Fibroblast of pulmonary artery (primary cell): ENCODE data around the gene E2F7.

Experiments used
- DNase-seq: peaks from one replicate; pipeline ENCODE4 v3.0.0-alpha.2; 2010; ENCODE audit warnings: low read depth
- H3K4me3 ChIP-seq: replicated peaks from 2 replicates; pipeline ENCODE4 v1.5.1; 2011; ENCODE audit warnings: low read depth, mild to moderate bottlenecking, control low read depth, low read length, moderate library complexity
- CTCF ChIP-seq: IDR thresholded peaks from 2 replicates; pipeline ENCODE4 v1.5.1; 2011; ENCODE audit warnings: mild to moderate bottlenecking, control low read depth, low read length, inconsistent platforms; ENCODE audit errors: missing control alignments

Gene E2F7

DNA sequence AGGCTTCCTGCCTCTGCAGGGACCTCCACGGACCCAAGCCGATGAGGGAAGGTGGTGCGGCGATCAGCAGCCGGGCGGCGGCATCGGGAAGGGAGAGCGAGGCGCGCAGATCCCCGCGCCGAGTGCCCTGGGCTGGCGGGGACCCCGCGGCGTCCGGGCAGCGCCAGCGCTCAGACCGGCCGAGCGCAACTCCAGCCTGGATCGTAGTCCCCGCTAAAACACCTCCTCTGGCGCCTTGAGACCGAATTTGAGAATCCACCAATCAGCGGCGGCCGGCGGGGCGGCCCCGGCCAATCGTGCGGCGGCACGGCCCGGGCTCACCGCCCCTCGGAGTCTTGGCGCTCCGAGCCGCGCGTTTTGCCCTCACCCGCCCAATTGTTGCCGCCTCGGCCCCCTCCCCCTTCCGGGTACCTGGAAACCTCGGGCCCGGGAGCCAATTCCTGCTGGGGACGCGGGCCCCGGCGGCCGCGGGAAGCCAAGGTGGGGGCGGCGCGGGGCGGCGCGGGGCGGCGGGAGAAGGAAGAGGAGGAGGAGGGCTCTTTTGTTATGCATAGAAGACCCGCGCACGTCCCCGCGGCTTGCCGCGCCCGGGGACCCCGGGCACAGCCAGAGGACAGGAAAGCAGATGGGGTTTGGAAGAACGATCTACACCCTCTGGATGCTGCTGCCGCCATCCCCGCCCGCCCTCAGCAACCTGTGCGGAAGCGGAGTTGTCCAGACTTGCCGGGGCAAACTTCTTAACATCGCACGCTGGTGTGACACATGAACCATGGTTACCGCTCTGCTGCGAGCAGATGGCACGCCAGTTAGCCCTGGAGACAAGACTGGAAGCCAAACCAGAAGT, at the start of gene E2F7:
TSS of gene E2F7 (minus strand) at position 209 of the 844 bp plus-strand sequence. CDS start 934 bp downstream, outside the sequence.
- peak; percentile 90 for DNase-seq
- TF ChIP-seq CTCF: no peak
- peak within 1 kb of the TSS; percentile 75 for H3K4me3 ChIP-seq

- DNase-seq: no peak
- no peak overlapping the region for H3K4me3 ChIP-seq
- no peak for TF ChIP-seq CTCF
Observed at GRCh38 chr12:77113971-77114370, 48.6 kb upstream of the E2F7 start.

- DNase-seq: no peak
- no peak for TF ChIP-seq CTCF
- H3K4me3 ChIP-seq: no peak overlapping the region
Observed at GRCh38 chr12:77108707-77109106, 43.3 kb upstream of the E2F7 start.

DNA sequence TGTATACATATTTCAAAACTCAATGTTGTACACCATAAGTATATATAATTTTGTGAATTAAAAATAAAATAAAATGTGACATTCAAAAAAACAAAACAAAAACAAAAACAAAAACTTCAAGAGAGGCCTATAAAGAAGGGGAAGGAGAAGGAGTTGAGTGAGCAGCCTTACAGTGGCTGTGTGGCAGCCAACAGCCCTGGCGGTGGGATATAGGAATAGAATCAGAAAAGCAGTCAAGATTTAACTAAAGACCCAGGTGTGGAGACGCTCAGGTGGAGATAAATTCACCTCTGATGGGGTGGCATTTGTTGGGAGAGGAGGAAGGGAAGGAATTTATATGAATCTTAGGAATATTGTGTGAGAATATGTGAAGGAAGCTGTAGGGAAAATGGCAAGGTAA, 41.8 kb upstream of the E2F7 start:
- no peak overlapping the region for H3K4me3 ChIP-seq
- no peak for TF ChIP-seq CTCF
- no peak for DNase-seq

DNA sequence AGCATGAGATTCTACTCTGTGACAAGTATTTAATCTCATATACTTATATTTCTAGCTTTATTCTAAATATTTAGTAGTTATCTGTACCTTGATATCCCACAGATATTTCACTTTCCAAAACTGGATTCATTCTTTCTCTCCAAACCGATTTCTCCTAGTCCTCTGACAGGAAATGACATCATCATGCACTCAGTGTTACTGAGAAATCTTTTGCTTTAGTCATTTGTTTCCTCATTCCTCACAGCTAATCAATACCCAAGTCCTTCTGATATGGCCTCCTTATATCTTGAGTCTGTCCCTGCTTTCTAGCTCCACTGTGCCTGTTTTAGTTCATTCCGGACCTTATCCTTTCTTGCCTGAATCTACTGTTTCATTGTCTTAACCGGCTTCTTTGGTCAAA, 39.4 kb upstream of the E2F7 start:
- no peak for TF ChIP-seq CTCF
- peak; percentile 42 for DNase-seq
- no peak overlapping the region for H3K4me3 ChIP-seq

GRCh38 chr12:77104286-77104685, 38.9 kb upstream of the E2F7 start:
- no peak for TF ChIP-seq CTCF
- no peak for DNase-seq
- H3K4me3 ChIP-seq: no peak overlapping the region

- no peak overlapping the region for H3K4me3 ChIP-seq
- peak; percentile 54 for DNase-seq
- TF ChIP-seq CTCF: no peak
Observed at GRCh38 chr12:77102691-77103090, 37.3 kb upstream of the E2F7 start.
